HEK293 (cell line): ENCODE measurements around the gene GLCE.

Source experiments
- BCL6B ChIP-seq: fragments of 450-650 bp; formaldehyde crosslinking; IDR thresholded peaks from 2 replicates; pipeline ENCODE4 v1.5.1; 2017; ENCODE audit warnings: missing biosample characterization, missing genetic modification characterization
- GLI4 ChIP-seq: fragments of 450-650 bp; formaldehyde crosslinking; IDR thresholded peaks from 2 replicates; pipeline ENCODE4 v1.5.1; 2016; ENCODE audit warnings: missing biosample characterization, missing genetic modification characterization
- GLIS1 ChIP-seq: fragments of 450-650 bp; formaldehyde crosslinking; IDR thresholded peaks from 2 replicates; pipeline ENCODE4 v1.5.1; 2016; ENCODE audit warnings: missing biosample characterization, missing genetic modification characterization
- HOXC10 ChIP-seq: sonication (generic); formaldehyde crosslinking; IDR thresholded peaks from 2 replicates; pipeline ENCODE4 v1.8.1; 2023; ENCODE audit warnings: mild to moderate bottlenecking, missing genetic modification reagents
- KLF16 ChIP-seq: fragments of 450-650 bp; formaldehyde crosslinking; IDR thresholded peaks from 2 replicates; pipeline ENCODE4 v1.5.1; 2017; ENCODE audit warnings: missing biosample characterization, missing genetic modification characterization
- YY1 ChIP-seq: fragments of 450-650 bp; formaldehyde crosslinking; IDR thresholded peaks from 2 replicates; pipeline ENCODE4 v1.5.1; 2018; ENCODE audit warnings: missing biosample characterization, missing genetic modification characterization
- ZBTB20 ChIP-seq: fragments of 450-650 bp; formaldehyde crosslinking; IDR thresholded peaks from 2 replicates; pipeline ENCODE4 v1.5.1; 2016; ENCODE audit warnings: missing biosample characterization, missing genetic modification characterization
- ZBTB48 ChIP-seq: fragments of 450-650 bp; formaldehyde crosslinking; IDR thresholded peaks from 2 replicates; pipeline ENCODE4 v1.5.1; 2016; ENCODE audit warnings: missing biosample characterization, missing genetic modification characterization
- ZBTB7A ChIP-seq: fragments of 450-650 bp; formaldehyde crosslinking; IDR thresholded peaks from 2 replicates; pipeline ENCODE4 v1.5.1; 2016; ENCODE audit warnings: low read depth, missing biosample characterization, missing genetic modification characterization
- ZBTB8A ChIP-seq: fragments of 450-650 bp; formaldehyde crosslinking; IDR thresholded peaks from 2 replicates; pipeline ENCODE4 v1.5.1; 2016; ENCODE audit warnings: missing biosample characterization, missing genetic modification characterization
- ZFP69B ChIP-seq: fragments of 450-650 bp; formaldehyde crosslinking; IDR thresholded peaks from 2 replicates; pipeline ENCODE4 v1.5.1; 2016; ENCODE audit warnings: missing biosample characterization, missing genetic modification characterization
- ZIC2 ChIP-seq: fragments of 450-650 bp; formaldehyde crosslinking; IDR thresholded peaks from 2 replicates; pipeline ENCODE4 v1.5.1; 2016; ENCODE audit warnings: missing biosample characterization, missing genetic modification characterization
- ZNF10 ChIP-seq: fragments of 450-650 bp; formaldehyde crosslinking; IDR thresholded peaks from 2 replicates; pipeline ENCODE4 v1.5.1; 2017; ENCODE audit warnings: missing biosample characterization, missing genetic modification characterization
- ZNF133 ChIP-seq: fragments of 450-650 bp; formaldehyde crosslinking; IDR thresholded peaks from 2 replicates; pipeline ENCODE4 v1.5.1; 2016; ENCODE audit warnings: missing biosample characterization, missing genetic modification characterization
- ZNF138 ChIP-seq: fragments of 450-650 bp; formaldehyde crosslinking; IDR thresholded peaks from 2 replicates; pipeline ENCODE4 v1.5.1; 2016; ENCODE audit warnings: missing biosample characterization, missing genetic modification characterization, borderline replicate concordance
- ZNF2 ChIP-seq: fragments of 450-650 bp; formaldehyde crosslinking; IDR thresholded peaks from 2 replicates; pipeline ENCODE4 v1.5.1; 2016; ENCODE audit warnings: missing biosample characterization, missing genetic modification characterization
- ZNF335 ChIP-seq: fragments of 450-650 bp; formaldehyde crosslinking; conservative IDR thresholded peaks from 2 replicates; pipeline ENCODE4 v1.5.1; 2016; ENCODE audit warnings: missing biosample characterization, missing genetic modification characterization
- ZNF391 ChIP-seq: fragments of 450-650 bp; formaldehyde crosslinking; IDR thresholded peaks from 2 replicates; pipeline ENCODE4 v1.5.1; 2016; ENCODE audit warnings: low read depth, missing biosample characterization, missing genetic modification characterization, borderline replicate concordance
- ZNF449 ChIP-seq: fragments of 450-650 bp; formaldehyde crosslinking; IDR thresholded peaks from 2 replicates; pipeline ENCODE4 v1.5.1; 2017; ENCODE audit warnings: missing biosample characterization, mild to moderate bottlenecking, missing genetic modification characterization, moderate library complexity
- ZNF510 ChIP-seq: fragments of 450-650 bp; formaldehyde crosslinking; IDR thresholded peaks from 2 replicates; pipeline ENCODE4 v1.5.1; 2018; ENCODE audit warnings: mild to moderate bottlenecking, missing genetic modification characterization, missing biosample characterization; ENCODE audit not compliant: insufficient replicate concordance
- ZNF514 ChIP-seq: fragments of 450-650 bp; formaldehyde crosslinking; IDR thresholded peaks from 2 replicates; pipeline ENCODE4 v1.5.1; 2016; ENCODE audit warnings: missing biosample characterization, missing genetic modification characterization
- ZNF548 ChIP-seq: fragments of 450-650 bp; formaldehyde crosslinking; IDR thresholded peaks from 2 replicates; pipeline ENCODE4 v1.5.1; 2016; ENCODE audit warnings: missing biosample characterization, missing genetic modification characterization
- ZNF600 ChIP-seq: fragments of 450-650 bp; formaldehyde crosslinking; IDR thresholded peaks from 2 replicates; pipeline ENCODE4 v1.5.1; 2016; ENCODE audit warnings: missing biosample characterization, missing genetic modification characterization
- ZNF629 ChIP-seq: fragments of 450-650 bp; formaldehyde crosslinking; IDR thresholded peaks from 2 replicates; pipeline ENCODE4 v1.5.1; 2017; ENCODE audit warnings: missing biosample characterization, missing genetic modification characterization
- ZNF747 ChIP-seq: fragments of 450-650 bp; formaldehyde crosslinking; IDR thresholded peaks from 2 replicates; pipeline ENCODE4 v1.5.1; 2016; ENCODE audit warnings: missing biosample characterization, missing genetic modification characterization
- ZNF792 ChIP-seq: fragments of 450-650 bp; formaldehyde crosslinking; IDR thresholded peaks from 2 replicates; pipeline ENCODE4 v1.5.1; 2016; ENCODE audit warnings: missing biosample characterization, missing genetic modification characterization
- TF ChIP-seq, protein P1 (sequence below): fragments of 450-650 bp; formaldehyde crosslinking; IDR thresholded peaks from 2 replicates; pipeline ENCODE4 v1.5.1; 2016; ENCODE audit warnings: missing biosample characterization, missing genetic modification characterization
- TF ChIP-seq, protein P2 (sequence below): fragments of 450-650 bp; formaldehyde crosslinking; IDR thresholded peaks from 2 replicates; pipeline ENCODE4 v1.5.1; 2016; ENCODE audit warnings: missing biosample characterization, missing genetic modification characterization, borderline replicate concordance
- TF ChIP-seq, protein P3 (sequence below): fragments of 450-650 bp; formaldehyde crosslinking; IDR thresholded peaks from 2 replicates; pipeline ENCODE4 v1.5.1; 2016; ENCODE audit warnings: missing biosample characterization, missing genetic modification characterization
- TF ChIP-seq, protein P4 (sequence below): fragments of 450-650 bp; formaldehyde crosslinking; IDR thresholded peaks from 2 replicates; pipeline ENCODE4 v1.5.1; 2016; ENCODE audit warnings: missing biosample characterization, missing genetic modification characterization

The GLCE gene

DNA sequence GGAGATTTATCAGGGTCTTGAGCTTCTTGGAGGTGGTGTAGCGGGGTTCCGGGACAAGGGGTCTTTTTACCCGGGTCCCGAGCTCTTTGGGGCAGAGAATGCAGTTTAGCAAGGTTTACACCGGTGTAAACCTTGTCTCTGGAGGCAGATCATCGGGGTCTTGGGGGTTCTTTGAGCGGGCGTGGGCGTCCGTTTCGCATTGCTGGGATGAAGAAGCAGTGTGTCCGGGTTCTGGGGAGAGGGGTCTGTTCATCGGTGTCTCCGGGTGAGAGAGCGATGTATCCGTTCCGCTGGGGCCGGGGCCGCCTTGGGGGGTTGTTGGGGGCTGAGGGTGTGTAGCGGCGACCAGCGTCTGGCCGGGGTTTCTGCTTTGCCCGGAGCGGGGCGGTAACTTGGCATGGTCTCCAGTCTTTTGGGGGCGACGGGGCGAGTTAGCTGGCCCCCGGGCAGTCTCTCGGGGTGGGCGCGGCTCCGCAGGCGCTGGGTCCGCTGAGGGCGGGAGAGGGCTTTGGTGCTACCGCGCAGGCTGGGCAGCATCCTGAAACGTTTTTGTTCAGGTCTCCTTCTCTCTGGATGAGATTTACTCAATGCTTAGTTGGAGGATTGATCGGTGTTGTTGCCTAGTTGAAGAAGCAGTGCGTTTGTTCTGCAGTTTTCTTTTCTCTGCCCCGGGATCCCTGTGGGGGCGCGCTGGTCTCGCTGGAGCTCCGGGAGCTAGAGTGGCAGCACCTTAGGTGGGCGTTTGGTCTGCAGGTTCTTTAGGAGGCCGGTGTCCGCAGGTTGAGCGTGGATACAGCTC, 843 bp downstream of the GLCE start (continued):
- no peak for TF ChIP-seq ZNF449 (tag by site-specific recombination)
- TF ChIP-seq, protein P1, sequence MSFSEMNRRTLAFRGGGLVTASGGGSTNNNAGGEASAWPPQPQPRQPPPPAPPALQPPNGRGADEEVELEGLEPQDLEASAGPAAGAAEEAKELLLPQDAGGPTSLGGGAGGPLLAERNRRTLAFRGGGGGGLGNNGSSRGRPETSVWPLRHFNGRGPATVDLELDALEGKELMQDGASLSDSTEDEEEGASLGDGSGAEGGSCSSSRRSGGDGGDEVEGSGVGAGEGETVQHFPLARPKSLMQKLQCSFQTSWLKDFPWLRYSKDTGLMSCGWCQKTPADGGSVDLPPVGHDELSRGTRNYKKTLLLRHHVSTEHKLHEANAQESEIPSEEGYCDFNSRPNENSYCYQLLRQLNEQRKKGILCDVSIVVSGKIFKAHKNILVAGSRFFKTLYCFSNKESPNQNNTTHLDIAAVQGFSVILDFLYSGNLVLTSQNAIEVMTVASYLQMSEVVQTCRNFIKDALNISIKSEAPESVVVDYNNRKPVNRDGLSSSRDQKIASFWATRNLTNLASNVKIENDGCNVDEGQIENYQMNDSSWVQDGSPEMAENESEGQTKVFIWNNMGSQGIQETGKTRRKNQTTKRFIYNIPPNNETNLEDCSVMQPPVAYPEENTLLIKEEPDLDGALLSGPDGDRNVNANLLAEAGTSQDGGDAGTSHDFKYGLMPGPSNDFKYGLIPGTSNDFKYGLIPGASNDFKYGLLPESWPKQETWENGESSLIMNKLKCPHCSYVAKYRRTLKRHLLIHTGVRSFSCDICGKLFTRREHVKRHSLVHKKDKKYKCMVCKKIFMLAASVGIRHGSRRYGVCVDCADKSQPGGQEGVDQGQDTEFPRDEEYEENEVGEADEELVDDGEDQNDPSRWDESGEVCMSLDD (tag by site-specific recombination) = peak; percentile 50
- TF ChIP-seq ZBTB7A (tag by site-specific recombination) = 0 out of 2 replicates have a peak, but pooled peaks have one; percentile 6
- TF ChIP-seq HOXC10 (CRISPR knock-in tag) = no peak
- TF ChIP-seq ZBTB8A (tag by site-specific recombination) = peak; percentile 57
- TF ChIP-seq, protein P2, sequence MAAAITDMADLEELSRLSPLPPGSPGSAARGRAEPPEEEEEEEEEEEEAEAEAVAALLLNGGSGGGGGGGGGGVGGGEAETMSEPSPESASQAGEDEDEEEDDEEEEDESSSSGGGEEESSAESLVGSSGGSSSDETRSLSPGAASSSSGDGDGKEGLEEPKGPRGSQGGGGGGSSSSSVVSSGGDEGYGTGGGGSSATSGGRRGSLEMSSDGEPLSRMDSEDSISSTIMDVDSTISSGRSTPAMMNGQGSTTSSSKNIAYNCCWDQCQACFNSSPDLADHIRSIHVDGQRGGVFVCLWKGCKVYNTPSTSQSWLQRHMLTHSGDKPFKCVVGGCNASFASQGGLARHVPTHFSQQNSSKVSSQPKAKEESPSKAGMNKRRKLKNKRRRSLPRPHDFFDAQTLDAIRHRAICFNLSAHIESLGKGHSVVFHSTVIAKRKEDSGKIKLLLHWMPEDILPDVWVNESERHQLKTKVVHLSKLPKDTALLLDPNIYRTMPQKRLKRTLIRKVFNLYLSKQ (tag by site-specific recombination) = no peak
- TF ChIP-seq ZNF510 (tag by site-specific recombination) = no peak
- no peak for TF ChIP-seq ZNF138
- TF ChIP-seq ZNF792 (tag by site-specific recombination) = 0 out of 2 replicates have a peak, but pooled peaks have one; percentile 27
- TF ChIP-seq, protein P3, sequence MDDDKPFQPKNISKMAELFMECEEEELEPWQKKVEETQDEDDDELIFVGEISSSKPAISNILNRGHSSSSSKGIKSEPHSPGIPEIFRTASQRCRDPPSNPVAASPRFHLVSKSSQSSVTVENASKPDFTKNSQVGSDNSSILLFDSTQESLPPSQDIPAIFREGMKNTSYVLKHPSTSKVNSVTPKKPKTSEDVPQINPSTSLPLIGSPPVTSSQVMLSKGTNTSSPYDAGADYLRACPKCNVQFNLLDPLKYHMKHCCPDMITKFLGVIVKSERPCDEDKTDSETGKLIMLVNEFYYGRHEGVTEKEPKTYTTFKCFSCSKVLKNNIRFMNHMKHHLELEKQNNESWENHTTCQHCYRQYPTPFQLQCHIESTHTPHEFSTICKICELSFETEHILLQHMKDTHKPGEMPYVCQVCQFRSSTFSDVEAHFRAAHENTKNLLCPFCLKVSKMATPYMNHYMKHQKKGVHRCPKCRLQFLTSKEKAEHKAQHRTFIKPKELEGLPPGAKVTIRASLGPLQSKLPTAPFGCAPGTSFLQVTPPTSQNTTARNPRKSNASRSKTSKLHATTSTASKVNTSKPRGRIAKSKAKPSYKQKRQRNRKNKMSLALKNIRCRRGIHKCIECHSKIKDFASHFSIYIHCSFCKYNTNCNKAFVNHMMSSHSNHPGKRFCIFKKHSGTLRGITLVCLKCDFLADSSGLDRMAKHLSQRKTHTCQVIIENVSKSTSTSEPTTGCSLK (tag by site-specific recombination) = no peak
- 0 out of 2 replicates have a peak, but pooled peaks have one; percentile 49 for TF ChIP-seq GLIS1 (tag by site-specific recombination)
- peak; percentile 98 for TF ChIP-seq ZNF600 (tag by site-specific recombination)
- TF ChIP-seq ZFP69B (tag by site-specific recombination) = no peak; the same call in 1 of the 2 replicates
- no peak for TF ChIP-seq ZNF747 (tag by site-specific recombination)
- 0 out of 2 replicates have a peak, but pooled peaks have one; percentile 8 for TF ChIP-seq ZBTB48 (tag by site-specific recombination)
- TF ChIP-seq BCL6B = no peak
- 0 out of 2 replicates have a peak, but pooled peaks have one; percentile 21 for TF ChIP-seq KLF16 (tag by site-specific recombination)
- TF ChIP-seq, protein P4, sequence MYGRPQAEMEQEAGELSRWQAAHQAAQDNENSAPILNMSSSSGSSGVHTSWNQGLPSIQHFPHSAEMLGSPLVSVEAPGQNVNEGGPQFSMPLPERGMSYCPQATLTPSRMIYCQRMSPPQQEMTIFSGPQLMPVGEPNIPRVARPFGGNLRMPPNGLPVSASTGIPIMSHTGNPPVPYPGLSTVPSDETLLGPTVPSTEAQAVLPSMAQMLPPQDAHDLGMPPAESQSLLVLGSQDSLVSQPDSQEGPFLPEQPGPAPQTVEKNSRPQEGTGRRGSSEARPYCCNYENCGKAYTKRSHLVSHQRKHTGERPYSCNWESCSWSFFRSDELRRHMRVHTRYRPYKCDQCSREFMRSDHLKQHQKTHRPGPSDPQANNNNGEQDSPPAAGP (tag by site-specific recombination) = no peak
- 0 out of 2 replicates have a peak, but pooled peaks have one; percentile 54 for TF ChIP-seq ZNF10 (tag by site-specific recombination)
- 0 out of 2 replicates have a peak, but pooled peaks have one; percentile 13 for TF ChIP-seq ZNF629
- TF ChIP-seq ZNF391 (tag by site-specific recombination) = no peak
- TF ChIP-seq GLI4 (tag by site-specific recombination) = no peak
- peak; percentile 86 for TF ChIP-seq ZNF335
- no peak for TF ChIP-seq ZNF133
- TF ChIP-seq ZIC2 (tag by site-specific recombination) = peak; percentile 54; the same call in 1 of the 2 replicates
- TF ChIP-seq ZNF548 (tag by site-specific recombination) = no peak
- peak; percentile 83 for TF ChIP-seq ZBTB20 (tag by site-specific recombination)
- peak; percentile 53; the same call in 1 of the 2 replicates for TF ChIP-seq ZNF2
- no peak for TF ChIP-seq YY1
- no peak for TF ChIP-seq ZNF514 (tag by site-specific recombination)
